HepG2 (cell line): ENCODE data around the gene CIAO3. TPM values are rescaled to one million over a fixed set of nuclear protein-coding genes. Genes with fewer than 3 reads are reported as not detected.

Experiments
- CREB1 ChIP-seq, 2 experiments: fragments of 450-650 bp in 1 of 2; IDR thresholded peaks; 2 replicates each; pipeline ENCODE4 v1.6.1; 2016 to 2017; ENCODE audit warnings: control low read depth in 1 of 2, mild to moderate bottlenecking in 1 of 2, missing compliant biosample characterization in 1 of 2, missing genetic modification characterization in 1 of 2
- JUN ChIP-seq: sonication (generic); formaldehyde crosslinking; IDR thresholded peaks from 2 replicates; pipeline ENCODE4 v1.4.0; 2020; ENCODE audit warnings: mild to moderate bottlenecking, missing genetic modification reagents
- PRPF4 ChIP-seq: fragments of 200-400 bp; formaldehyde crosslinking; IDR thresholded peaks from 2 replicates; pipeline ENCODE4 v1.6.1; 2016; ENCODE audit warnings: low read length, low read depth; ENCODE audit not compliant: poor library complexity, severe bottlenecking
- RBFOX2 ChIP-seq: fragments of 200-400 bp; formaldehyde crosslinking; IDR thresholded peaks from 2 replicates; pipeline ENCODE4 v1.6.1; 2017; ENCODE audit warnings: low read depth, mild to moderate bottlenecking, low read length
- SOX5 ChIP-seq: IDR thresholded peaks from 2 replicates; pipeline ENCODE4 v1.6.1; 2016; ENCODE audit warnings: borderline replicate concordance
- SP4 ChIP-seq: sonication (generic); formaldehyde crosslinking; IDR thresholded peaks from 2 replicates; pipeline ENCODE4 v1.8.1; 2023; ENCODE audit warnings: mild to moderate bottlenecking, missing genetic modification reagents
- SRY ChIP-seq: sonication (generic); formaldehyde crosslinking; IDR thresholded peaks from 2 replicates; pipeline ENCODE4 v1.8.0; 2022; ENCODE audit warnings: mild to moderate bottlenecking, missing genetic modification reagents
- TMF1 ChIP-seq: sonication (generic); formaldehyde crosslinking; IDR thresholded peaks from 2 replicates; pipeline ENCODE4 v1.8.1; 2022; ENCODE audit warnings: low read depth, missing genetic modification reagents
- TSC22D2 ChIP-seq: sonication (generic); formaldehyde crosslinking; IDR thresholded peaks from 2 replicates; pipeline ENCODE4 v1.5.1; 2020; ENCODE audit warnings: missing genetic modification reagents, mild to moderate bottlenecking, borderline replicate concordance
- YY1 ChIP-seq: IDR thresholded peaks from 2 replicates; pipeline ENCODE4 v1.6.1; 2011; ENCODE audit warnings: low read length, low read depth, moderate library complexity, mild to moderate bottlenecking; ENCODE audit not compliant: insufficient read depth, insufficient replicate concordance
- ZNF616 ChIP-seq: sonication (generic); formaldehyde crosslinking; IDR thresholded peaks from 2 replicates; pipeline ENCODE4 v1.5.0; 2020; ENCODE audit warnings: low read depth, mild to moderate bottlenecking, missing genetic modification reagents
- ZNF749 ChIP-seq: sonication (generic); formaldehyde crosslinking; IDR thresholded peaks from 2 replicates; pipeline ENCODE4 v1.8.0; 2022; ENCODE audit warnings: mild to moderate bottlenecking, missing genetic modification reagents, moderate library complexity, borderline replicate concordance
- polyA plus RNA-seq, 8 experiments: library from polyadenylated mRNA; depleted of rRNA in 3 of 8; stranded (reverse) in 7 of 8; unstranded in 1 of 8; fragments of >200 nt; fragmentation: Illumina TruSeq in 4 of 8; extraction: Trizol in 4 of 8; gene quantifications; 2 replicates each; pipeline versions ENCODE4 v1.2.1 to v1.2.3, GENCODE V29; 2011 to 2016; ENCODE audit warnings: low read depth in 4 of 8, missing spikeins in 1 of 8, mixed read lengths in 1 of 8; ENCODE audit not compliant: insufficient read depth in 1 of 8
- total RNA-seq, 5 experiments: library from RNA; depleted of rRNA; stranded (reverse); fragments of >200 nt; fragmentation: Illumina TruSeq; extraction: Trizol; gene quantifications; 2 replicates each; pipeline ENCODE4 v1.2.3, GENCODE V29; 2016; ENCODE audit warnings: low read depth in 1 of 5
- TF ChIP-seq, protein P1 (sequence below): sonication (generic); formaldehyde crosslinking; IDR thresholded peaks from 2 replicates; pipeline ENCODE4 v1.8.0; 2023; ENCODE audit warnings: mild to moderate bottlenecking, missing genetic modification reagents
- TF ChIP-seq, protein P2 (sequence below): sonication (generic); formaldehyde crosslinking; IDR thresholded peaks from 2 replicates; pipeline ENCODE4 v1.5.0; 2020; ENCODE audit warnings: missing genetic modification reagents, mild to moderate bottlenecking, borderline replicate concordance
- TF ChIP-seq, protein P3 (sequence below): sonication (generic); formaldehyde crosslinking; IDR thresholded peaks from 2 replicates; pipeline ENCODE4 v1.5.1; 2020; ENCODE audit warnings: mild to moderate bottlenecking, missing genetic modification reagents
- TF ChIP-seq, protein P4 (sequence below): IDR thresholded peaks from 2 replicates; pipeline ENCODE4 v1.6.1; 2012; ENCODE audit warnings: inconsistent platforms
- TF ChIP-seq, protein P5 (sequence below): sonication (generic); formaldehyde crosslinking; IDR thresholded peaks from 2 replicates; pipeline ENCODE4 v1.5.0; 2020; ENCODE audit warnings: missing genetic modification reagents, mild to moderate bottlenecking, borderline replicate concordance
- TF ChIP-seq, protein P6 (sequence below): sonication (generic); formaldehyde crosslinking; IDR thresholded peaks from 2 replicates; pipeline ENCODE4 v1.4.0; 2020; ENCODE audit warnings: missing genetic modification reagents

Gene CIAO3
- total and polyA plus RNA-seq, 2 of the 13 experiments (the other 11 are each of a cell fraction or from before 2014, with no cell fraction given), result 21.7 to 25.0 TPM

DNA sequence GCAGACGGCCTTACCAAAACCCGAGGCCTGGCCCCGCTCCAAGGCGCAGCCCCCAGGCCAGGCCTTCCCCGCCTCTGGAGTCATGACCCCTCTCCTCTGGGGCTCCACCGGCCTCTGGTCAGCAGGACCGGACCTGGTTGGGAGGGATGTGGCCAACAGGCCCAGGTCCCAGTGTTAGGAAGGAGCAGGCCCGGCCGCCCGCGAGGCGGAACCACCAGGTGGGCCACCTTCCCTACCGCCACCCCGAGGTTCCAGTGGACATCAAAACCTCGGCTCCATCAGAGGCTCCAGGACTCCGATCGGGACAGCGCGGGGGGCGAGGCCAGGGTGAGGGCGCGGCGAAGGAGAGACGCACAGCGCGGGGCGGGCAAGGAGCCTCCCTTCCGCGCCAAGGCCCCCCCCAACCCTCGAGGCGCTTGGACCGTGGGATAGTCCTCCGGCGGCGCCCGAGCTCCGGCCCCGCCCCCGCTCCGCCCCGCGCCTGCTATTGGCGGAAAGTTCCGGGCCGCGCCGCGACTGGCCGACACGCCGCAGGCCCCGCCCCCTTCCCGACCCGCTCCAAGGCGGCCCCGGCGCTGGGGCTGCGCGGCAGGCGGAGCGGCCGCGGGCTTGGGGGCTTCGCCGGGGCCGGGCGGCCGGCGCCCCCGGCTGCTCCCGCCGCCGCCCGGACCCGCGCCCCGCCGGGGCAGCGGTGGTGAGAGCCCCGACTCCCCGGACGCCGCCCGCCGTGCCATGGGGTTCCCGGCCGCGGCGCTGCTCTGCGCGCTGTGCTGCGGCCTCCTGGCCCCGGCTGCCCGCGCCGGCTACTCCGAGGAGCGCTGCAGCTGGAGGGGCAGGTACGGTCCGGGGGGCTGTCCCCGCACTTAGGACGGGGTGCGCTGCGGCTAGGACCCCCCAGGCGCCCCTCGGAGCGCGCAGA, 26.0 kb downstream of the CIAO3 start, which contains the start of gene METRN (continued):
- TF ChIP-seq, protein P1, sequence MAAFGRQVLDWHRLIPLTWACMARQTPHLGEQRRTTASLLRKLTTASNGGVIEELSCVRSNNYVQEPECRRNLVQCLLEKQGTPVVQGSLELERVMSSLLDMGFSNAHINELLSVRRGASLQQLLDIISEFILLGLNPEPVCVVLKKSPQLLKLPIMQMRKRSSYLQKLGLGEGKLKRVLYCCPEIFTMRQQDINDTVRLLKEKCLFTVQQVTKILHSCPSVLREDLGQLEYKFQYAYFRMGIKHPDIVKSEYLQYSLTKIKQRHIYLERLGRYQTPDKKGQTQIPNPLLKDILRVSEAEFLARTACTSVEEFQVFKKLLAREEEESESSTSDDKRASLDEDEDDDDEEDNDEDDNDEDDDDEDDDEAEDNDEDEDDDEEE, result no peak
- TF ChIP-seq JUN (CRISPR knock-in tag) (no peak), RBFOX2 (no peak), TSC22D2 (CRISPR knock-in tag) (no peak), SRY (CRISPR knock-in tag) (0 out of 2 replicates have a peak, but pooled peaks have one; percentile 22), PRPF4 (no peak), TMF1 (no peak), ZNF749 (no peak), CREB1 (IDR thresholded peaks at IDR 0.05) (no peak), CREB1 (CRISPR knock-in tag; IDR thresholded peaks at IDR 0.05) (no peak), ZNF616 (no peak), SOX5 (CRISPR knock-in tag) (no peak), SP4 (CRISPR knock-in tag) (peak; percentile 79), YY1 (no peak)
- TF ChIP-seq, protein P2, sequence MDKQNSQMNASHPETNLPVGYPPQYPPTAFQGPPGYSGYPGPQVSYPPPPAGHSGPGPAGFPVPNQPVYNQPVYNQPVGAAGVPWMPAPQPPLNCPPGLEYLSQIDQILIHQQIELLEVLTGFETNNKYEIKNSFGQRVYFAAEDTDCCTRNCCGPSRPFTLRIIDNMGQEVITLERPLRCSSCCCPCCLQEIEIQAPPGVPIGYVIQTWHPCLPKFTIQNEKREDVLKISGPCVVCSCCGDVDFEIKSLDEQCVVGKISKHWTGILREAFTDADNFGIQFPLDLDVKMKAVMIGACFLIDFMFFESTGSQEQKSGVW (CRISPR knock-in tag), result no peak
- TF ChIP-seq, protein P3, sequence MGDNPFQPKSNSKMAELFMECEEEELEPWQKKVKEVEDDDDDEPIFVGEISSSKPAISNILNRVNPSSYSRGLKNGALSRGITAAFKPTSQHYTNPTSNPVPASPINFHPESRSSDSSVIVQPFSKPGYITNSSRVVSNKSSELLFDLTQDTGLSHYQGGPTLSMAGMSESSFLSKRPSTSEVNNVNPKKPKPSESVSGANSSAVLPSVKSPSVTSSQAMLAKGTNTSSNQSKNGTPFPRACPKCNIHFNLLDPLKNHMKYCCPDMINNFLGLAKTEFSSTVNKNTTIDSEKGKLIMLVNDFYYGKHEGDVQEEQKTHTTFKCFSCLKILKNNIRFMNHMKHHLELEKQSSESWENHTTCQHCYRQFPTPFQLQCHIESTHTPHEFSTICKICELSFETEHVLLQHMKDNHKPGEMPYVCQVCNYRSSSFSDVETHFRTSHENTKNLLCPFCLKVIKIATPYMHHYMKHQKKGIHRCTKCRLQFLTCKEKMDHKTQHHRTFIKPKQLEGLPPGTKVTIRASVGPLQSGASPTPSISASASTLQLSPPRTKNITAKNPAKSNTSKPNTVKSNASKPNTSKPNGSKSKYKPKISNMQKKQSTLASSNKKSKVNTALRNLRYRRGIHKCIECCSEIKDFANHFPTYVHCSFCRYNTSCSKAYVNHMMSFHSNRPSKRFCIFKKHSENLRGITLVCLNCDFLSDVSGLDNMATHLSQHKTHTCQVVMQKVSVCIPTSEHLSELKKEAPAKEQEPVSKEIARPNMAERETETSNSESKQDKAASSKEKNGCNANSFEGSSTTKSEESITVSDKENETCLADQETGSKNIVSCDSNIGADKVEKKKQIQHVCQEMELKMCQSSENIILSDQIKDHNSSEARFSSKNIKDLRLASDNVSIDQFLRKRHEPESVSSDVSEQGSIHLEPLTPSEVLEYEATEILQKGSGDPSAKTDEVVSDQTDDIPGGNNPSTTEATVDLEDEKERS (CRISPR knock-in tag), result peak; percentile 45; the same call in 1 of the 2 replicates
- TF ChIP-seq, protein P4, sequence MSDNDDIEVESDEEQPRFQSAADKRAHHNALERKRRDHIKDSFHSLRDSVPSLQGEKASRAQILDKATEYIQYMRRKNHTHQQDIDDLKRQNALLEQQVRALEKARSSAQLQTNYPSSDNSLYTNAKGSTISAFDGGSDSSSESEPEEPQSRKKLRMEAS, result peak; percentile 56
- TF ChIP-seq, protein P5, sequence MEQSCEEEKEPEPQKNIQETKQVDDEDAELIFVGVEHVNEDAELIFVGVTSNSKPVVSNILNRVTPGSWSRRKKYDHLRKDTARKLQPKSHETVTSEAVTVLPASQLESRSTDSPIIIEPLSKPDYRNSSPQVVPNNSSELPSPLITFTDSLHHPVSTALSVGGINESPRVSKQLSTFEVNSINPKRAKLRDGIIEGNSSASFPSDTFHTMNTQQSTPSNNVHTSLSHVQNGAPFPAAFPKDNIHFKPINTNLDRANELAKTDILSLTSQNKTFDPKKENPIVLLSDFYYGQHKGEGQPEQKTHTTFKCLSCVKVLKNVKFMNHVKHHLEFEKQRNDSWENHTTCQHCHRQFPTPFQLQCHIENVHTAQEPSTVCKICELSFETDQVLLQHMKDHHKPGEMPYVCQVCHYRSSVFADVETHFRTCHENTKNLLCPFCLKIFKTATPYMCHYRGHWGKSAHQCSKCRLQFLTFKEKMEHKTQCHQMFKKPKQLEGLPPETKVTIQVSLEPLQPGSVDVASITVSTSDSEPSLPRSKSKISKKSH (CRISPR knock-in tag), result no peak
- TF ChIP-seq, protein P6, sequence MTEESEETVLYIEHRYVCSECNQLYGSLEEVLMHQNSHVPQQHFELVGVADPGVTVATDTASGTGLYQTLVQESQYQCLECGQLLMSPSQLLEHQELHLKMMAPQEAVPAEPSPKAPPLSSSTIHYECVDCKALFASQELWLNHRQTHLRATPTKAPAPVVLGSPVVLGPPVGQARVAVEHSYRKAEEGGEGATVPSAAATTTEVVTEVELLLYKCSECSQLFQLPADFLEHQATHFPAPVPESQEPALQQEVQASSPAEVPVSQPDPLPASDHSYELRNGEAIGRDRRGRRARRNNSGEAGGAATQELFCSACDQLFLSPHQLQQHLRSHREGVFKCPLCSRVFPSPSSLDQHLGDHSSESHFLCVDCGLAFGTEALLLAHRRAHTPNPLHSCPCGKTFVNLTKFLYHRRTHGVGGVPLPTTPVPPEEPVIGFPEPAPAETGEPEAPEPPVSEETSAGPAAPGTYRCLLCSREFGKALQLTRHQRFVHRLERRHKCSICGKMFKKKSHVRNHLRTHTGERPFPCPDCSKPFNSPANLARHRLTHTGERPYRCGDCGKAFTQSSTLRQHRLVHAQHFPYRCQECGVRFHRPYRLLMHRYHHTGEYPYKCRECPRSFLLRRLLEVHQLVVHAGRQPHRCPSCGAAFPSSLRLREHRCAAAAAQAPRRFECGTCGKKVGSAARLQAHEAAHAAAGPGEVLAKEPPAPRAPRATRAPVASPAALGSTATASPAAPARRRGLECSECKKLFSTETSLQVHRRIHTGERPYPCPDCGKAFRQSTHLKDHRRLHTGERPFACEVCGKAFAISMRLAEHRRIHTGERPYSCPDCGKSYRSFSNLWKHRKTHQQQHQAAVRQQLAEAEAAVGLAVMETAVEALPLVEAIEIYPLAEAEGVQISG (CRISPR knock-in tag), result no peak; the same call in 1 of the 2 replicates
